Testis (tissue), 2 donors: ENCODE data around the gene LGALS7B.

ENCODE experiments used
- POLR2A ChIP-seq: fragments of 450-650 bp; IDR thresholded peaks from one replicate; pipeline ENCODE4 v1.6.1; 2017; ENCODE audit warnings: antibody characterized with exemption, mild to moderate bottlenecking, moderate library complexity
- TF ChIP-seq, protein P1 (sequence below), 3 experiments: fragments of 450-650 bp in 2 of 3; fragments of 200-600 bp in 1 of 3; sonication (generic) in 1 of 3; IDR thresholded peaks; one replicate each; pipeline ENCODE4 v1.5.1; 2016 to 2019; ENCODE audit warnings: antibody characterized with exemption in 3 of 3, mild to moderate bottlenecking in 2 of 3, moderate library complexity in 1 of 3

DNA sequence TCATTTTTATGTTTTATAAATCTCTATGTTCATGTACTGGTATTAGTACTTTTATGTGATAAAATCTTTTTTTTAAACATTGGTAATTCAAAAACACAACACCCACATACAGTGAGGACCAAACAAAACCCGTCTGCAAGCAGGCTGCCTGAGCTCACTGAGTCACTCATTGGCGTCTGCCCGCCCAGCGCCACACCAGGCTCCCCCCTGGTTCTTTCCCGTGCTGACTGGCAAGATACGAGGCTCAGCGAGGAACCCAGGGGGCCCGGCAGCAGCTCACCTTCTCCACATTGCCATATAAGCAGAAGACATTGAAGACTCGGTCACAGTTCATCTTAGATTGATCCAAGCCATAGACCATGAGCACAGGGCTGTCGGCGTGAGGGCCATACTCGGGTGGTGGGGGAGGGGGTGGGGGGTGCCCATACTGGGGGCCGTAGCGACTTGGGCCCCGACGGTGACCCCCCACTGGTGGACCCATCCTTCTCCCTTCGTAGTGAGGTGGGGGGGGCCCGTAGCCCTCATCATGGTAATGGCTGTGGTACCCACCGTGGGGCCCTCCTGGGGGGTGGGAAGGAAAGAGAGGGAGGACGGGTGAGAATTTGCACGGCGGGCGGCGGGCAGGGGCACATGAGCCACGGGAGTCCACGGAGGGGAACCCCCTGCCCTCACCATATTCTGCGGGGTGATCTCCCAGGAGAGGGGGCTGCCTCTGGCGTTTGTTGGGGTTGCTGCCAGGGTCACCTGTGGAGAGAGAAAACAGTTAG lies 51.0 kb downstream of the LGALS7B start:
- no peak for TF ChIP-seq POLR2A
- TF ChIP-seq, protein P1, sequence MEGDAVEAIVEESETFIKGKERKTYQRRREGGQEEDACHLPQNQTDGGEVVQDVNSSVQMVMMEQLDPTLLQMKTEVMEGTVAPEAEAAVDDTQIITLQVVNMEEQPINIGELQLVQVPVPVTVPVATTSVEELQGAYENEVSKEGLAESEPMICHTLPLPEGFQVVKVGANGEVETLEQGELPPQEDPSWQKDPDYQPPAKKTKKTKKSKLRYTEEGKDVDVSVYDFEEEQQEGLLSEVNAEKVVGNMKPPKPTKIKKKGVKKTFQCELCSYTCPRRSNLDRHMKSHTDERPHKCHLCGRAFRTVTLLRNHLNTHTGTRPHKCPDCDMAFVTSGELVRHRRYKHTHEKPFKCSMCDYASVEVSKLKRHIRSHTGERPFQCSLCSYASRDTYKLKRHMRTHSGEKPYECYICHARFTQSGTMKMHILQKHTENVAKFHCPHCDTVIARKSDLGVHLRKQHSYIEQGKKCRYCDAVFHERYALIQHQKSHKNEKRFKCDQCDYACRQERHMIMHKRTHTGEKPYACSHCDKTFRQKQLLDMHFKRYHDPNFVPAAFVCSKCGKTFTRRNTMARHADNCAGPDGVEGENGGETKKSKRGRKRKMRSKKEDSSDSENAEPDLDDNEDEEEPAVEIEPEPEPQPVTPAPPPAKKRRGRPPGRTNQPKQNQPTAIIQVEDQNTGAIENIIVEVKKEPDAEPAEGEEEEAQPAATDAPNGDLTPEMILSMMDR (IDR thresholded peaks at IDR 0.05) = no peak
